HG03064 (cell line): ENCODE data around the gene RP2.

Experiments used
- ATAC-seq: cut with Tn5 transposase; IDR thresholded peaks from one replicate; pipeline ENCODE4 v1.9.1; 2021; ENCODE audit warnings: low read depth; ENCODE audit not compliant: unreplicated experiment

The RP2 gene

DNA sequence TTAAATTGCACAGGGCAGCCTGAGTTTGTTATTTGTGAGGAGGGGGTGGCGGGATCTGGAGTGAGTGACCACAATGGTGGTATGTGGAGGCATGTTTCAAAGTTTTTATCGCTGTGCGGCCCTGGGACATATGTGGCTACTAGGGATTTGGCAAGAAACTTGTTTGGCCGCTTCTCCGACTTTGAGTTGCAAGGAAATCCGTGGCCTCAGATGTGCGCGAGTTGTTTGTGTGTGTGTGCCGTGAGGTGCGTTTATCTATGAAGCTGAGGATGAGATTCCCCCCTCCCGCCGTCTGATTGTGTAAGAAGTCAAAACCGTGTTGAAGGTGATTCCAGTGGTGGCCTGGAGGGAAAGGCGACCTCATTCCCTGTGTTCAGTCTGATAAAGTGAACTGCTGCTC lies 76.8 kb downstream of the RP2 start:
- no peak for ATAC-seq

DNA sequence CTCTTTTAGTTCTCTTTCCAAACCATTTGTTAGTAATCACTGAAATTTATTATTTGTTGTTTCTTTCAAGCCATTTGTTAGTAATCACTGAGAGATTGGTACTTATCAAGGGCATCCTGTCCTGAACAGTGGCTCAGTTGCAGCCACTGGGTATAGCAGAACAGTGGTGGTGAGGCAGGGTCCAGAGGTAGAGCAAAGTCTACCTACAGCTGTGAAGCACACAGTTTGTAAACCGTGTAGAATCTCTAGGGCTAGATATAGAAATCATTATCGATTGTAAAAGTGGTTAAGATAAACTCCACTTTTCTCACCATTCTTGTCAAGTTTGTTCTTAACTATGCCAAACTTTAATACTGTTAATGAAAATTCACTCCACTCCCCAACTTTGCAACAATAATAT lies 79.4 kb downstream of the RP2 start:
- no peak for ATAC-seq

DNA sequence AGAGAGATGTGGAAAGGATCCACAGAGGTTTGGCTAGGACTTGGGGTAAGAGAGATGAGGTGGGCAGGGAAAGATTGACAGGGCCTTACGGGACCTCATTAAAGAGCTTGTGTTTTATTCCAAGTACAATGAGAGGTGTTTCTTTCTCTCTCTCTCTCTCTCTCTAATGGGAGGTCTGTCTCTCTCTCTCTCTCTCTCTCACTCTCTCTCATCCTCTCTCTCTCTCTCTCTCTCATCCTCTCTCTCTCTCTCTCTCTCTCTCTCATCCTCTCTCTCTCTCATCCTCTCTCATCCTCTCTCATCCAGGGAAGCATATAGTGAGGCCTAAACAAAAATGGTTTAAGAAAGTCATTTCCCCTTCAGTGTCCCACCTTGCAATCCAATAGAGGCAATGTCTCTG lies 80.8 kb downstream of the RP2 start:
- ATAC-seq, result no peak

DNA sequence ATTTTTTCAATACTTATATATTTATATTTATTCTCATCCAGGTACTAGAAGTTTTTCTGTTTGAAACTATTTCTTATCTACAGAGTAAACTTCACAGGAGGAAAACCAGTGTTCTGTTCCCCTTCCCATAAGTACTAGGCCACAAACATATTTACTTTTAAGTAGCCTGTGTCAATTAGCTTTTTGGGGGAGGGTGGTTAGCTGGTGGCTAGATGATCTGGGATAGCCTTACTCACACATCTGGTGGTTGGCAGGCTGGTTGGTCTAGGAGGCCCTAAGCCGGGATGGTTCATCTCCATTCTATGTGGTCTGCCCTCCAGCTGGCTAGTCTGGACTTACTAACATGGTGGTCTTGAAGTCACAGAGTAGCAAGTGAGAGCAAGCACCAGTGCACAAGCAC lies 81.6 kb downstream of the RP2 start:
- ATAC-seq, result no peak

DNA sequence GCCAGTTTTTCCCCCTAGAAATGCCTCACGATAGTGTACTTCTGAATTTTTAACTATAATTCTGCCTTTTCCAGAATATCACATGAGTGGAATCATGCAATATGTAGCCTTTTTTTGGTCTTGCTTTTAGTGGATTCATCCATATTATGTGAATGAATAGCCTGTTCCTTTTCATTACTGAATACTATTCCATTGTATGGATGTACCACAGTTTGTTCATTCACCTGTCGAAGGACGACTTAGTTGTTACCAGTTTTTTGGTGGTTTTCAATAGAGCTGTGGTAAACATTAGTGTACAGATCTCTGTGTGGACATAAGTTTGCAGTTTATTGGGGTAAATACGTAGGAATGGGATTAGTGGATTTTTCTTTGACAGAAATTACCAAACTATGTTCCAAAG lies 83.4 kb downstream of the RP2 start:
- no peak for ATAC-seq

DNA sequence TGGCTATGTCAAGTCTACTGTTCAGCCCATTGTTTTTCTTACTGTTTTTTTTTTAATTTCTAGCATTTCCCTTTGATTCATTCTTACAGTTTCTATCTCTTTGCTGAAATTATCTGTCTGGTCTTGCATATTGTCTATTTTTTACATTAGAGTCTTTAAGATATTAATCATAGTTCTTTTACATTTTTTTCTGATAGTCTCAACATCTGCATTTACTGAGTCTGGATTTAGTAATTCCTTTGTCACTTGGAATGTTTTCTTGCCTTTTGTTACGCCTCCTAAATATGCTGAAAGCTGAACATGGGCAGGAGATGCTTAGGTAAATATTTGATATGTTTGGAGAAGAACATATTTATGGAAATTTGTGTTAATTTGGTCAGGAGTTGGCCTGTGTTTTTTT lies 85.8 kb downstream of the RP2 start:
- no peak for ATAC-seq

DNA sequence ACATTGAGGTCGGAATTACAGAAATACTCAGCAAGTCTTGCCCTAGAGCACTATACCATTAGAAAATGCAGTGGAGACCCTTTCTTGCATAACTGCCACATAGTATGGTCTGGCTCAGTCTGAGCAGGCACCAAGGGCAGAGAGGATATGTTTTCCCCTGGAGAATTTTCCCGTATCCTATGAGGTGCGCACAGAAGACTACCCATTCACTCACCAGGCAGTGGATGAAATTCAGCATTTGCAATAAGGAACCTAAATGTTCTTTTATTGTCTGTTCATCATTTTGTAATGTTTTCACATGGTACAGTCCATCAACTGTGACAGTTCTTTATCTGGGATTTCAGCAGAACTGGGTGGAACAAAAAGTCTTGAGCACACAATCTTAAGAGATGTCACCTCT lies 90.9 kb downstream of the RP2 start:
- ATAC-seq, result no peak

DNA sequence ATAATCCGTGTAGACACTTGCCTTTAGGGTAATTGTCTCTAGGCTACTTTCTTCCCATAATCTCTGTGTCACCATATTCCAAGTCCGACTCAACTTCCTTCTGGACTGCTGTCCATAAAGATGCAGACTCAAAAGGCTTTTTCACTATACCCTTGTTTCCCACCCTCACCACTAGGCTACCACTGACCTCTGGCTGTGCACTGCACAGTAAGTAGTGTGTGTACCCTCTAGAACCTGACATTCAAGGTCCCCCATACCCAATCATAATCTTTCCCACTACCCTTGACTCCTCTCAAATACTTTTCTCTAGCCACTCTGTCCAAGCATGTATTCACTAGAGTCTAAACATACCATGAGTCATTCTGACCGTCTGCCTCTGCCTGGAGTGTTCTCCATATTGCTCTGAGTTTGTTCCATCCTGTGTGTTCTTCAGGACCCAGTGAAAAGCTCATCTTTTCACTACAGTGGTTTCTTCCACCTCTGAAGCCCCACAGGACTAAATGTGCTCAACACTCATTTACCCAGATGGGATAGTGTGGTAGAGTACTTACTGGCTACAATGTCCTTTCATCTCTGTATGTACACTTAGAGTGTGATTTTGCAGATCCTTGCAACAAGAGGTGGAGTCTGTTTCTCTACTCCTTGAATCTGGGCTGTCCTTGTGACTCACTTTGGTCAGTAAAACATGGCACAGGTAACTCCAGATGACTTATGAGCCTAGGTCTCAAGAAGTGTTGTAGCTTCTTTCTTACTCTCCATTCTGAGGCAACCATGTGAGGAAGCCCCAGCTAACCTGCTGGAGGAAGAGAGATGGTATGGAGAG lies 92.8 kb downstream of the RP2 start:
- ATAC-seq, result no peak
